GM19240 (cell line): Measurements from ENCODE around the gene KIRREL3.

Experiments
- DNase-seq: peaks from one replicate; pipeline ENCODE4 v3.0.0; 2011; ENCODE audit warnings: low spot score; ENCODE audit not compliant: insufficient read length

KIRREL3 gene

GRCh38 chr11:126680700-126681099 lies 319.9 kb downstream of the KIRREL3 start:
- no peak for DNase-seq

- no peak for DNase-seq
Measured at GRCh38 chr11:126680131-126680530, 320.4 kb downstream of the KIRREL3 start.

GRCh38 chr11:126679033-126679432 lies 321.5 kb downstream of the KIRREL3 start:
- no peak for DNase-seq

GRCh38 chr11:126676536-126676935 lies 324.0 kb downstream of the KIRREL3 start:
- DNase-seq, result no peak

DNA sequence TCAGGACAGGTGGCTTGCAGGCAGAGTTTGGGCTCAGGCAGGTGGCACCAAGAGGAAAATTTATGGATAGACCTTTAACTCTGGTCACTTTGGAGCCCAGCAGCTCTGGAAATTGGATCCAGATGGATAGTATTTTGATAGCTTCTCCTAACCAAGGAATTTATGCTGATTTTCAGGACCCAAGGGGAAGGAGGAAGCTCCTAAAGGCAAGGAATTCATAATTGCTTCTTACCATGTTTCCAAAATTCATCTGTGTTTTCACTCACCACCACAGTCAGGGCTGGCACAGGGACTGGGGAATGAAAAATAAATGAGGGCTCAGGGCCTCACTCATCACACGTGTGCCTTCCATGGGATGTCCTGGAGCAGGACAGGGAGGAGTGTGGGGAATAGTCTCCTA lies 327.3 kb downstream of the KIRREL3 start:
- DNase-seq, result no peak

- DNase-seq, result no peak
Measured at GRCh38 chr11:126669416-126669815, 331.2 kb downstream of the KIRREL3 start.

DNA sequence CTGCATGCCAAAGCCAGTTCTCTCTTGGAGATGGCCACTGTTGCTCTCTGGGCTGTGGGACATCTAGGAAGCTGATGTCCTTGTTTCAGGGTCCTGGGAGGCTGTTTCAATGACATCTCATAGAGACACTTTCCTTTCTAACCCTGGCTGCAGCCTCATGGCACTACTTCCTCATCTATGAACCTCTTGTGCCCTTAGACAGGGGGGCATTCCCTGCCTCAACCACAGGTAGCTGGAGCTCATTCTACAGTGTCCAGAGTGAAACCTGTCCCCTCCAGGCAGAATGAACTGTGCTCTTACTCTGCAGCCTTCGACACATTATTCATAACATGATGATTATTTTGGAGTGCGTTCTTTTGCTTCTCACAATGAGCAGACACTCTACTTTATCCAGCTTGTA lies 335.9 kb downstream of the KIRREL3 start:
- no peak for DNase-seq

GRCh38 chr11:126663749-126664592 lies 336.6 kb downstream of the KIRREL3 start:
- no peak for DNase-seq

DNA sequence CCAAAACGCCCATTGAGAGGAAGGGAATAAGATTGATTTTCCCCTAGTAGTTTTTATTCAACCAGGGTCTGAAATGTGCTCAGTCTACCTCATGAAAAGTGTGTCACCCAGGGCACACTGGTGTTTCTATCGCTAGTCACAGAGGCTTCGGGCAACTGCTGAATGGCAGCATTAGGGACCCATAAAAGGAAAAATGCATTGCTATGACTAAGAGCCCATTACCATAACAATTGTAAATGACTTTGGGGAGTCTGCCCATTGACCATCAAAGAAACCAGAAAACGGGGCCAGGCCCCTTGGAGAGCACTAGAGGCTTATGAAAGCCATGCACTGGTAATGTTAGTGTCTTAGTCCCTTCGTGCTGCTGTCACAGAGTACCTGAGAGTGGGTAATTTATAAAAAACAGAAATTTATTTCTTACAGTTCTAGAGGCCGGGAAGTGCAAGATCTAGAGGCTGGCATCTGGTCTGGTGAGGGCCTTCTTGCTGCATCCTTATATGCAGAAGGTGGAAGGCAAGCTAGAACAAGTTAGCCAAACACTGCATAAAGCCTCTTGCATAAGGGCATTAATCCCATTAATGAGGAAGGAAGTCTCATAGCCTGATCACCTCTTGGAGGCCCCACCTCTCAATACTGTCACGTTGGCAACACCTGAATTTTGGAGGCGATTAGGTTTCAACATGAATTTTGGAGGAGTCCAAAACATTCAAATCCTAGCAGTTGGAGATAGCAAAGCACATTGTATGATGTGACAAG lies 338.4 kb downstream of the KIRREL3 start:
- DNase-seq, result no peak

- no peak for DNase-seq
Measured at GRCh38 chr11:126660761-126661425, 339.7 kb downstream of the KIRREL3 start.

GRCh38 chr11:126660321-126660720 lies 340.2 kb downstream of the KIRREL3 start:
- DNase-seq, result no peak

DNA sequence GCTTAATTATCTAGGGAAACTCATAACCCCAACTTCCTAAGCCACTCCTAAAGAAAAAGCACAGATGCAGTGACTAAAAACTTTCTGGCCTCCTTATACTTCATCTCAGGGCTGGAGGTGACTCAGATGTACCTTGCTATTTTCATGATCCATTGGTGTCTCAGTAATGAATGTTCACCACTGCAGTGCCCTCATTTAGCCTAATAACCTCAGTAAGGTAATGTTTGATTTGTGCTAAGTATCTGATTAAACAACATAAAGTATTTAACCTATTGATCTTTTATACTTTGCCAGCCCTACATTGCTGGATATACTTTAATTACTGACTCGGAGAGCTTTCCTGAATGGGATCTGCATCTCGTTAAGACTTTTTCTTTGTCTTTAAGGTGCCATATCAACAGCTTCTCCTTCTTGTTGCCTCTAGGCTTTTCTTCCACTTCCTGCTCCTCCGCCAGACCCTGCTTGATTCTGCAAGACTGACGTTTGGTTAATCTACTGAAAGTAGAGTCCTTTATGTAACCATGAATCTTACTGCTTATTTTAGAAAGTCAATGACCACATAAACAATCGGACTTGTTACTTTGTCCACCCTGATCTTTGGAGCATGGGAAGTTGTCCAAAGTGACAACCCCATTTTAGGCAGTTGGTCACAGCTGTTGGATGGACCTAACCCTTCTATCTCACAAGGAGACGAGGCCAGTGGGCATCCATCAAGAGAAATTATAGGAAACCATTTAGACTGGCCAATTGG lies 342.1 kb downstream of the KIRREL3 start:
- DNase-seq, result no peak

- DNase-seq, result no peak
Measured at GRCh38 chr11:126655807-126656128, 344.8 kb downstream of the KIRREL3 start.

GRCh38 chr11:126654886-126655806 lies 345.4 kb downstream of the KIRREL3 start:
- no peak for DNase-seq

DNA sequence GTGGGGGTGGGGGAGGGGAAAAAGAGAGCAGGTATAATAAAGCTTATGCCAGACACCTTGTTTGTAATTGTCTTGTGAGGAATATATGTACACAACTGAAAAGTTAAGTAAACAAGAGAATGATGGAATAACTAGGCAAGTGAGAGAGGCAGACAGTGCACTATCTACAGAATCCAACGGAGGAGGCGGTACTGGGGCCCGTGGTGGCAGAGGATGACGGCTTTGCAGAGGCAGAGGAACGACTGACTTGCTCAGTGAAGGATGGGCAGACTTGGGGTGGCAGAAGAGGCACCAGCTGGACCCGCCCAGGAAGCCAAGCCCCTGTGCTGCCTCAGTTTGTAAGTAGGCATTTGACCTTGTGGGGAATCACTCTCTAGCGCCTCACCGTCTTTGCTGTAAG lies 347.5 kb downstream of the KIRREL3 start:
- DNase-seq, result no peak

GRCh38 chr11:126647735-126648134 lies 352.8 kb downstream of the KIRREL3 start:
- no peak for DNase-seq

DNA sequence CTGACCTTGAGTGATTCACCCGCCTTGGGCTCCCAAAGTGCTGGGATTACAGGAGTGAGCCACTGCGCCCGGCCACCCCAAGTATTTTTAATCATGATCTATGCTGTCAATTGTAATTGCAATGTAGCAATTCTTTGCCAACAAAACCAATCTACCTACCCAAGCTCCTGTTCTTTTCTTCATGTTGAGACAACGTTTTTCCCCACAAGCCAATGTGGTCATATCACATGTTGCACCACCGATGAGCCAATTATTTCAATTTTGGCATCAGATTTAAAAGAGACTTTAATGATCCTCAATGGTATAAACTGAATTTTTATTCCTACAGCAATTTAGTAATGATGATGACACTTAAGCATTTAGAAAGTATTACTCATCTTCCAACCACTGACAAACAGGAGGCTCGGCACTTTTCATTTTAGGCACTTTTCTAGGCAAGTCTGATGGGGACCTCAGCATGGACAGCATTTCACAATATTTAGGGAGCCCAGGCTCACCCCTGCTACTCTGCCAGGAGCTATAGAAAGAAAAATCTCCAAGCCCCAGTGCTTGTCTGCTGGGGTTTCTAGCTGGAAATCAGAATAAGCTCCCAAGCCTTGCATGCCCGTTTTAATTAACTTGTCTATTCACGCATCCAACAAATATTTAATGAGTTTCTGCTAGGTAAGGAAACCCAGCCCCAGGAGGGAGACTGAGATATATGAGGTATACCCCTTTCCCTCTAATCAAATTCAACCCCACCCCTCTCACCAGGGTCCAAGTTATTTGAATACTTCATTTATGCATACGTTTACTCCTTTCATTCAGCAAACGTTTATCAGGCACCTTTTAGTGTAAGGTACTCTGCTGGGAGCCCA lies 353.6 kb downstream of the KIRREL3 start:
- no peak for DNase-seq

GRCh38 chr11:126645186-126645585 lies 355.4 kb downstream of the KIRREL3 start:
- no peak for DNase-seq

DNA sequence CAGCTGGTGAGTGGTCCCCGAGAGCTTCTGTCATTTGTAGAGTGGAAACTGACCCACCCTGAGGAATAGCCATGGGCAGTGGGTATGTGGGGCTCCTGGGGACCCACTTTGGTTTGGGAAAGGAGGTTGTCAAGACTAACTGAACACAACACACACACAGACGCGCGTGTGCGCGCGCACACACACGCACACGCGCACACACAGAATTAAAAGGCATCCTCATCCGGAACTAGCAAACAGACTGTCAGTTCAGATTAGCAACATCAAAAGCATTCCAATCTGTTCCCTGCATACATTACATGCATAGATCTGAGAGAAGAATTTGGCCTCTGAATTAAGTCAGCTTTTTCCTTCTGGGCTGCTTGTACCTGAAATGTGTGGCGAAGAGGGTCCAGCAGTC lies 360.4 kb downstream of the KIRREL3 start:
- no peak for DNase-seq

DNA sequence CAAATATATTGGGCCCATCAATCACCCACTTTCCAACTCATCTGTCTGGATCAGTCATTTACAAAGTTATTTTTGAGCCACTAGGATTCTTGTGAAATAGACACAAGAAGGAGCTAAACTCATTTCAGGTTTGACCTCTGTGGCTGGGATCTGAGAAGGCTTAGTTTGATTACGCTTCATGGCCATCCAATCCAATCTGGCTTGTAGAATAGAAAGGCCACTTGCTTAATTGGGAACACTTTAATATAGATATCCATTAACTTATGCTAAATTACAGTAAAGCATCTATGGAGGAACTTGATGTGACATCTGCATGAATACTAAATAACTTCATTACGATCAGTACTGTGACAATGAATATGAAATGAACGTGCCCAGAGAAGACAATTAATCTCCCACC lies 360.9 kb downstream of the KIRREL3 start:
- DNase-seq, result no peak
